A549 treated with GW870086 at 1 μM for 4 hours (cell line): ENCODE data around the gene CHST7. TPM values are rescaled to one million over a fixed set of nuclear protein-coding genes. Genes with fewer than 3 reads are reported as not detected.

Experiments used
- total RNA-seq: library from RNA; stranded (reverse); fragments of 200-300 nt; extraction: Qiagen RNA extraction; gene quantifications from 5 replicates; pipeline ENCODE4 v1.2.3, GENCODE V29; 2022; ENCODE audit warnings: low read depth

The CHST7 gene, protein sequence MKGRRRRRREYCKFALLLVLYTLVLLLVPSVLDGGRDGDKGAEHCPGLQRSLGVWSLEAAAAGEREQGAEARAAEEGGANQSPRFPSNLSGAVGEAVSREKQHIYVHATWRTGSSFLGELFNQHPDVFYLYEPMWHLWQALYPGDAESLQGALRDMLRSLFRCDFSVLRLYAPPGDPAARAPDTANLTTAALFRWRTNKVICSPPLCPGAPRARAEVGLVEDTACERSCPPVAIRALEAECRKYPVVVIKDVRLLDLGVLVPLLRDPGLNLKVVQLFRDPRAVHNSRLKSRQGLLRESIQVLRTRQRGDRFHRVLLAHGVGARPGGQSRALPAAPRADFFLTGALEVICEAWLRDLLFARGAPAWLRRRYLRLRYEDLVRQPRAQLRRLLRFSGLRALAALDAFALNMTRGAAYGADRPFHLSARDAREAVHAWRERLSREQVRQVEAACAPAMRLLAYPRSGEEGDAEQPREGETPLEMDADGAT
- total RNA-seq: 24.4 to 36.1 TPM (median 32.9 TPM) in 5 replicates

DNA sequence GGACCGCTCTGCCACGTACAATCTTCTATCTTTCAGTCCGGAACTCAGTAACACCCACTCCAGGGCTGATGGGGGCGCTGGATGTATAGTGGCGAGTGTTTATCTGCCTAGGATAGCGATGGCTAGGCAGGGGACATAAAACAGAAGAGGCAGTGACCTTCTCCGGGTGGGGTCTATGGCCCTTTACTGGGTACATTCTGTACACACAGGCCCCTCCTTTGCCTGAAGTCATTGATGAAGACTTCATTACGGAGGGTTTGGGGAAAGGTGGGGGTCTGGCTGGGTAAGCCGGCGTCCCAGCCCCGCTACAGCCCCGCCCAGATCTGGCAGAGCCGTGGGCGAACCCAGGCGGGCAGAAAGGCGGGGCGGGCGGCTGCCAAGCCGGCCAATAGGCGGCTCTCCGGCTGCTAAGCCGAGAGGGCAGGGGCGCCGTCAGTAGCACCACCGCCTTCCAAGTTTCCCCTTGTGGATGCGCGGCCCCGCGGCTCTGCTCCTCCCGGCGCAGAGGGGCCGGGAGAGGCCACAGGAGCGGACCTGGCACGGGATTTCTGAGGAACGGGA is at the start of gene CHST7:
TSS of gene CHST7 (plus strand) at position 435 of the 561 bp plus-strand sequence. CDS start 167 bp downstream, outside the sequence.

DNA sequence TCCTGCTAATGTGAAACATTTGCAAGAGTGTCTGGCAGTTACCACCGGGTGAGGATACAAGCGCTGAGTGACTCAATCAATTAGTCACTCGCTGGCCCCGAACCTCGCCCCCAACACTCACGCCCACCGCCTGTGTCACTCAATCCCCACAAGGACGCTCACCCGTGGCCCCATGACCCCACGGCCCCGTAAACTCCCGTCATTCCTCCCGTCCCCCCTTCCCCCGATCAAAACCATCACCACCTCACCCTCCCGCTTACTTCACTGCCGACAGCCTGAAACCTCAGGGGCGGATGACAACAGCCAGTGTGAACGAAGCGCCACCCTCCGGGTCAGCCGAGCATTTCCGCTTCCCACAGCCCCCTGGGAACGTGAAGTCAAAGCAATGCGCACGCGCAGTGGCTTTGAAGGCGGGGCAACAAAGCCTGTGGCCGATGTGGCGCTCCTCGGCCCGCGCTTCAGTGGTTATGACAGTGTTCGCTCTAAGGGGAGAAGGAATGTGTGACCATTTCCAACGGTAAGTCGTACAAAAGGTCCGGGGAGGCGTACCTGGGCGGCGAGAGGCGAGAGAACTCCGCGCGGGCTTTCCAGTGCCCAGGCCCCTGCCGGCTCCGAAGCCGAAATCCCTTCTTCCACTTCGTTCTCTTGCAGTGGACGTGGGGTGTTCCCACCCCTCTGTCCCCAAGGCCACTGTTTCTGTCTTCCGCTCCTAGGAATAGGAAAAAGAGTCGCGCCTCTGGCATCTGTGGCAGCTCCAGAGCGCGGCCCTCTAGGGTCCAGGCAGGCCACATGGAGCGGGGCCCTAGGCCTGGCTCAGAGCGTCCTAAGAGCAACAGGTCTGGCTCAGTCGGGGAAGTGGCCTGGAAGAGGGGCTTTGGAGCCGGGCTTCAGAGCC is 28.2 kb upstream of the CHST7 start, which contains the start of gene ZNF674:
TSS of gene ZNF674 (minus strand) at position 311 of the 895 bp plus-strand sequence. CDS start 3,334 bp downstream, outside the sequence.

Other genes starting within 250 kb of the CHST7 start
- 2.3 to 4.4 TPM (median 2.5 TPM) in 5 replicates for gene ZNF674, start 28.3 kb upstream of the CHST7 start, total RNA-seq
- 7.9 to 13.7 TPM (median 10.4 TPM) in 5 replicates for gene SLC9A7, start 185.4 kb downstream of the CHST7 start, total RNA-seq